ENCODE measurements around the gene IER3.
A peak's percentile ranks its signal among the peaks of the same experiment; 100 is the strongest.

The IER3 gene

DNA sequence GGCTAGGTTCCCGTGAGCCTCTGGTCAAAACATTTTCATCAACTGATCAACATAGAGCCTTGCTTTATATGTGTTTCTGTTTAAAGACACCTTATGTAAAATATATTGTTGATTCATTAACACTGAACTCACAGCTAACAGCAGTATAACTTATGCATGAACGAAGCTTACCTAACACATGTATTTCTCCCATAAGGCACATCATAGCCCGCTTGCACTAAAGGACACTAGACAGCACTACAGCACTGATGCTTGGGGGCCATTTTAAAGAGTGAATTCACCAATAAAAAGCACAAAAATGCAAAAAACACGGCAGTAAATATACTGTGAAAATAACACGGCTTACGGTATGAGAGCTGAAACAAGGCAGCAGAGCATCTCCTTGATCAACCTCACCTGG is 5.8 kb downstream of the IER3 start:
- no peaks in the 10 kb centered on the region for H3K27me3 ChIP-seq (ENCODE audit: control insufficient read depth in 2 of 2, insufficient read depth in 2 of 2, low read length in 2 of 2)
- H3K36me3 ChIP-seq (ENCODE audit: control insufficient read depth in 2 of 2, insufficient read depth in 2 of 2, low read length in 2 of 2), result peaks cover 41 to 43% of the 10 kb centered on the region in 2 donors
- H3K4me1 ChIP-seq (ENCODE audit: control insufficient read depth in 2 of 2, insufficient read depth in 2 of 2, low read length in 2 of 2), result peaks cover 29 to 38% of the 10 kb centered on the region in 2 donors
- no peak overlapping the region for H3K9ac ChIP-seq (ENCODE audit: low read depth in 1 of 2, low read length in 2 of 2)
- no peak overlapping the region for H3K27ac ChIP-seq (ENCODE audit: low read depth in 2 of 2, low read length in 2 of 2)
- H3K9me3 ChIP-seq (ENCODE audit: control insufficient read depth in 2 of 2, low read length in 2 of 2), result no peaks in the 10 kb centered on the region
- H3K4me3 ChIP-seq (ENCODE audit: low read length in 2 of 2), result no peak overlapping the region

- H3K9me3 ChIP-seq (ENCODE audit: control insufficient read depth in 2 of 2, low read length in 2 of 2), result no peaks in the 10 kb centered on the region
- H3K4me1 ChIP-seq (ENCODE audit: control insufficient read depth in 2 of 2, insufficient read depth in 2 of 2, low read length in 2 of 2), result peaks cover 21% of the 10 kb centered on the region in 2 donors
- peaks cover 43 to 55% of the 10 kb centered on the region in 2 donors for H3K36me3 ChIP-seq (ENCODE audit: control insufficient read depth in 2 of 2, insufficient read depth in 2 of 2, low read length in 2 of 2)
- H3K27me3 ChIP-seq (ENCODE audit: control insufficient read depth in 2 of 2, insufficient read depth in 2 of 2, low read length in 2 of 2), result no peaks in the 10 kb centered on the region
- no peak overlapping the region for H3K4me3 ChIP-seq (ENCODE audit: low read length in 2 of 2)
- no peak overlapping the region for H3K9ac ChIP-seq (ENCODE audit: low read depth in 1 of 2, low read length in 2 of 2)
- no peak overlapping the region for H3K27ac ChIP-seq (ENCODE audit: low read depth in 2 of 2, low read length in 2 of 2)
Measured at GRCh38 chr6:30735668-30736314, 8.6 kb downstream of the IER3 start.

DNA sequence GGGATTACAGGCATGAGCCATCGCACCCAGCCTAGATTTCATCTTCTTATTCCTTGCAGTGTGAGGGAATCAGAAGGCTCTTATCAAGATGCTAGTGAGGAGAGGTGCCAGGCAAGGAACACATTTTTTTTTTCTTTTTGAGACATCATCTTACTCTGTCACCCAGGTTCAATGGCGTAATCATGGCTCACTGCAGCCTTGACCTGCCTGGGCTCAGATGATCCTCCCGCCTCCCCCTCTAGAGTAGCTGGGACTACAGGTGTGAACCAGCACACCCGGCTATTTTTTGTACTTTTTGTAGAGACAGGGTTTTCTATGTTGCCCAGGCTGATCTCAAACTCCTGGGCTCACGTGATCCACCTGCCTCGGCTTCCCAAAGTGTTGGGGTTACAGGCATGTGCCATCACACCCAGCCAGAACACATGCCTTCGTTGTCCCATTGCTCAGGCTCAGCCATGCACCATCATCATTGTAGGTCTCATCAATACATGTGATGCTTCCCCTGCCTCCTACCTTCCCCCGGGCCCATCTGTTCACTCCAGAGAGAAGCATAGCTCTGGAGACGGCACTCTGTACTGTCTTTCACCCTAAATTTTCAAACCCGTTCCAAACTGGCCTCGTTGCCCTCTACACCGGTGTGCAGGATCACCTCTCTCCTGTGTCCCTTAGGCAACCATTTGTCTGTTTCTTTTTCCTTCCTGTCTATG is 12.0 kb downstream of the IER3 start:
- H3K9me3 ChIP-seq (ENCODE audit: control insufficient read depth in 2 of 2, low read length in 2 of 2), result no peaks in the 10 kb centered on the region
- H3K4me1 ChIP-seq (ENCODE audit: control insufficient read depth in 2 of 2, insufficient read depth in 2 of 2, low read length in 2 of 2), result peaks cover 11 to 15% of the 10 kb centered on the region in 2 donors
- no peak overlapping the region for H3K4me3 ChIP-seq (ENCODE audit: low read length in 2 of 2)
- H3K27ac ChIP-seq (ENCODE audit: low read depth in 2 of 2, low read length in 2 of 2), result no peak overlapping the region
- H3K36me3 ChIP-seq (ENCODE audit: control insufficient read depth in 2 of 2, insufficient read depth in 2 of 2, low read length in 2 of 2), result peaks cover 46 to 55% of the 10 kb centered on the region in 2 donors
- no peaks in the 10 kb centered on the region for H3K27me3 ChIP-seq (ENCODE audit: control insufficient read depth in 2 of 2, insufficient read depth in 2 of 2, low read length in 2 of 2)
- no peak overlapping the region for H3K9ac ChIP-seq (ENCODE audit: low read depth in 1 of 2, low read length in 2 of 2)

- Histone ChIP-seq H3K9ac (ENCODE audit: low read depth in 1 of 2, low read length in 2 of 2) (peak overlapping the region; percentile 47 to 60), H3K4me1 (ENCODE audit: control insufficient read depth in 2 of 2, insufficient read depth in 2 of 2, low read length in 2 of 2) (peaks cover 5 to 7% of the 10 kb centered on the region in 2 donors), H3K27ac (ENCODE audit: low read depth in 2 of 2, low read length in 2 of 2) (peak overlapping the region; percentile 56 to 67), H3K4me3 (ENCODE audit: low read length in 2 of 2) (peak overlapping the region; percentile 56 to 58), H3K27me3 (ENCODE audit: control insufficient read depth in 2 of 2, insufficient read depth in 2 of 2, low read length in 2 of 2) (no peaks in the 10 kb centered on the region), H3K36me3 (ENCODE audit: control insufficient read depth in 2 of 2, insufficient read depth in 2 of 2, low read length in 2 of 2) (peaks cover 43 to 62% of the 10 kb centered on the region in 2 donors), H3K9me3 (ENCODE audit: control insufficient read depth in 2 of 2, low read length in 2 of 2) (no peaks in the 10 kb centered on the region)
Measured at GRCh38 chr6:30730601-30731435, 13.5 kb downstream of the IER3 start.

- Histone ChIP-seq H3K36me3 (ENCODE audit: control insufficient read depth in 2 of 2, insufficient read depth in 2 of 2, low read length in 2 of 2) (peaks cover 57 to 77% of the 10 kb centered on the region in 2 donors), H3K4me1 (ENCODE audit: control insufficient read depth in 2 of 2, insufficient read depth in 2 of 2, low read length in 2 of 2) (peaks cover 7 to 9% of the 10 kb centered on the region in 2 donors), H3K27me3 (ENCODE audit: control insufficient read depth in 2 of 2, insufficient read depth in 2 of 2, low read length in 2 of 2) (no peaks in the 10 kb centered on the region), H3K4me3 (ENCODE audit: low read length in 2 of 2) (no peak overlapping the region), H3K9me3 (ENCODE audit: control insufficient read depth in 2 of 2, low read length in 2 of 2) (no peaks in the 10 kb centered on the region), H3K9ac (ENCODE audit: low read depth in 1 of 2, low read length in 2 of 2) (no peak overlapping the region), H3K27ac (ENCODE audit: low read depth in 2 of 2, low read length in 2 of 2) (no peak overlapping the region)
Measured at GRCh38 chr6:30727920-30728553, 16.3 kb downstream of the IER3 start.

- no peaks in the 10 kb centered on the region for H3K27me3 ChIP-seq (ENCODE audit: control insufficient read depth in 2 of 2, insufficient read depth in 2 of 2, low read length in 2 of 2)
- no peaks in the 10 kb centered on the region for H3K9me3 ChIP-seq (ENCODE audit: control insufficient read depth in 2 of 2, low read length in 2 of 2)
- H3K4me3 ChIP-seq (ENCODE audit: low read length in 2 of 2), result no peak overlapping the region
- peaks cover 55 to 75% of the 10 kb centered on the region in 2 donors for H3K36me3 ChIP-seq (ENCODE audit: control insufficient read depth in 2 of 2, insufficient read depth in 2 of 2, low read length in 2 of 2)
- no peak overlapping the region for H3K27ac ChIP-seq (ENCODE audit: low read depth in 2 of 2, low read length in 2 of 2)
- no peak overlapping the region for H3K9ac ChIP-seq (ENCODE audit: low read depth in 1 of 2, low read length in 2 of 2)
- peaks cover 14 to 17% of the 10 kb centered on the region in 2 donors for H3K4me1 ChIP-seq (ENCODE audit: control insufficient read depth in 2 of 2, insufficient read depth in 2 of 2, low read length in 2 of 2)
Measured at GRCh38 chr6:30726506-30727413, 17.6 kb downstream of the IER3 start.

GRCh38 chr6:30725713-30726505 is 18.4 kb downstream of the IER3 start:
- no peaks in the 10 kb centered on the region for H3K9me3 ChIP-seq (ENCODE audit: control insufficient read depth in 2 of 2, low read length in 2 of 2)
- H3K27me3 ChIP-seq (ENCODE audit: control insufficient read depth in 2 of 2, insufficient read depth in 2 of 2, low read length in 2 of 2), result no peaks in the 10 kb centered on the region
- H3K27ac ChIP-seq (ENCODE audit: low read depth in 2 of 2, low read length in 2 of 2), result no peak overlapping the region
- peaks cover 17 to 19% of the 10 kb centered on the region in 2 donors for H3K4me1 ChIP-seq (ENCODE audit: control insufficient read depth in 2 of 2, insufficient read depth in 2 of 2, low read length in 2 of 2)
- no peak overlapping the region for H3K4me3 ChIP-seq (ENCODE audit: low read length in 2 of 2)
- peak overlapping the region in 1 of 2 donors; percentile 54 for H3K9ac ChIP-seq (ENCODE audit: low read depth in 1 of 2, low read length in 2 of 2)
- H3K36me3 ChIP-seq (ENCODE audit: control insufficient read depth in 2 of 2, insufficient read depth in 2 of 2, low read length in 2 of 2), result peaks cover 55 to 71% of the 10 kb centered on the region in 2 donors

DNA sequence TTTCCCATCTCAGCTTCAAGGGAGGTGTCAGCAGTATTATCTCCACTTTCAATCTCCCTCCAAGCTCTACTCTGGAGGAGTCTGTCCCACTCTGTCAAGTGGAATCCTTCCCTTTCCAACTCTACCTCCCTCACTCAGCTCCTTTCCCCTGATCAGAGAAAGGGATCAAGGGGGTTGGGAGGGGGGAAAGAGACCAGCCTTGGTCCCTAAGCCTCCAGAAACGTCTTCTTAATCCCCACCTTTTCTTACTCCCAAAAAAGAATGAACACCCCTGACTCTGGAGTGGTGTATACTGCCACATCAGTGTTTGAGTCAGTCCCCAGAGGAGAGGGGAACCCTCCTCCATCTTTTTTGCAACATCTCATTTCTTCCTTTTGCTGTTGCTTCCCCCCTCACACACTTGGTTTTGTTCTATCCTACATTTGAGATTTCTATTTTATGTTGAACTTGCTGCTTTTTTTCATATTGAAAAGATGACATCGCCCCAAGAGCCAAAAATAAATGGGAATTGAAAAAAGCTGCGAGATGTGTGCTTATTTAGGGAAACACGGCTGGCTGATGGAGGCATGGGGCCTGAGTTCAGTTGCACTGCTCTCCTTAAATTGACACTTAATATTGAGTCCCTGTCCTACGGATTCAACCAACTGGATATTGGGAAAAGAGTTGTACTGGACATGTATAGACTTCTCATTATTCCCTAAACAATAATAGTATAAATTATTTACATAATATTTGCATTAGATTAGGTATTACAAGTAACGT is 19.3 kb downstream of the IER3 start:
- Histone ChIP-seq H3K27me3 (ENCODE audit: control insufficient read depth in 2 of 2, insufficient read depth in 2 of 2, low read length in 2 of 2) (no peaks in the 10 kb centered on the region), H3K9ac (ENCODE audit: low read depth in 1 of 2, low read length in 2 of 2) (no peak overlapping the region), H3K9me3 (ENCODE audit: control insufficient read depth in 2 of 2, low read length in 2 of 2) (no peaks in the 10 kb centered on the region), H3K36me3 (ENCODE audit: control insufficient read depth in 2 of 2, insufficient read depth in 2 of 2, low read length in 2 of 2) (peaks cover 49 to 63% of the 10 kb centered on the region in 2 donors), H3K27ac (ENCODE audit: low read depth in 2 of 2, low read length in 2 of 2) (no peak overlapping the region), H3K4me1 (ENCODE audit: control insufficient read depth in 2 of 2, insufficient read depth in 2 of 2, low read length in 2 of 2) (peaks cover 10 to 15% of the 10 kb centered on the region in 2 donors), H3K4me3 (ENCODE audit: low read length in 2 of 2) (no peak overlapping the region)
